ENCODE results near the gene KNTC1.

KNTC1 gene

GRCh38 chr12:122635471-122635870, 108.4 kb downstream of the KNTC1 start:
- DNase-seq (ENCODE audit: low read depth in 1 of 2, low spot score in 1 of 2) = no peak
- Histone ChIP-seq H3K27me3 (ENCODE audit: insufficient read depth, poor library complexity, severe bottlenecking) (no peaks in the 10 kb centered on the region), H3K27ac (replicated peaks) (no peak overlapping the region), H3K4me3 (replicated peaks; ENCODE audit: insufficient read depth, low read length) (no peak overlapping the region)
- no peak for TF ChIP-seq SPI1 (IDR thresholded peaks at IDR 0.05; ENCODE audit: borderline replicate concordance, low read depth)
- no peak for TF ChIP-seq GABPA (IDR thresholded peaks at IDR 0.05; ENCODE audit: low read depth)
- TF ChIP-seq POLR2AphosphoS5 (IDR thresholded peaks at IDR 0.05; ENCODE audit: low read depth) = no peak
- no peak for TF ChIP-seq CTCF (IDR thresholded peaks at IDR 0.05; ENCODE audit: insufficient read depth, low read length)

- peak in 1 of 2 experiments; percentile 6 for DNase-seq (ENCODE audit: low read depth in 1 of 2, low spot score in 1 of 2)
Observed at GRCh38 chr12:122643207-122643805, 116.3 kb downstream of the KNTC1 start.

GRCh38 chr12:122646517-122647217, 119.6 kb downstream of the KNTC1 start:
- TF ChIP-seq CTCF (IDR thresholded peaks at IDR 0.05; ENCODE audit: insufficient read depth, low read length) = no peak
- TF ChIP-seq SPI1 (IDR thresholded peaks at IDR 0.05; ENCODE audit: borderline replicate concordance, low read depth) = peak; percentile 98
- no peak for TF ChIP-seq REST (IDR thresholded peaks at IDR 0.05; ENCODE audit: insufficient replicate concordance, low read depth)
- TF ChIP-seq POLR2AphosphoS5 (IDR thresholded peaks at IDR 0.05; ENCODE audit: low read depth) = peak; percentile 97
- TF ChIP-seq GABPA (IDR thresholded peaks at IDR 0.05; ENCODE audit: low read depth) = peak; percentile 47; the same call in 1 of the 2 replicates
- peak; percentile 86 to 95 for DNase-seq (ENCODE audit: low read depth in 1 of 2, low spot score in 1 of 2)
- Histone ChIP-seq H3K27ac (replicated peaks) (peak overlapping the region; percentile 94), H3K27me3 (ENCODE audit: insufficient read depth, poor library complexity, severe bottlenecking) (no peaks in the 10 kb centered on the region), H3K4me3 (replicated peaks; ENCODE audit: insufficient read depth, low read length) (peak overlapping the region; percentile 4)

More at GRCh38 chr12:122643207-122643805, 116.3 kb downstream of the KNTC1 start:
- TF ChIP-seq REST (IDR thresholded peaks at IDR 0.05; ENCODE audit: insufficient replicate concordance, low read depth) (no peak), POLR2AphosphoS5 (IDR thresholded peaks at IDR 0.05; ENCODE audit: low read depth) (no peak), CTCF (IDR thresholded peaks at IDR 0.05; ENCODE audit: insufficient read depth, low read length) (no peak), SPI1 (IDR thresholded peaks at IDR 0.05; ENCODE audit: borderline replicate concordance, low read depth) (no peak), GABPA (IDR thresholded peaks at IDR 0.05; ENCODE audit: low read depth) (no peak)
- Histone ChIP-seq H3K4me3 (replicated peaks; ENCODE audit: insufficient read depth, low read length) (no peak overlapping the region), H3K27ac (replicated peaks) (no peak overlapping the region), H3K27me3 (ENCODE audit: insufficient read depth, poor library complexity, severe bottlenecking) (no peaks in the 10 kb centered on the region)

All from HL-60 (cell line).